ENCODE measurements around the gene RPS14.

Gene RPS14

GRCh38 chr5:150411245-150411979 is 38.1 kb downstream of the RPS14 start:
- Mint-ChIP-seq H3K4me1 (ENCODE audit: low read depth in 2 of 2) (peaks cover 39 to 42% of the 10 kb centered on the region in 2 donors), H3K36me3 (ENCODE audit: insufficient read depth) (peaks cover 74% of the 10 kb centered on the region), H3K4me3 (peak overlapping the region; percentile 98 to 100), H3K27me3 (no peaks in the 10 kb centered on the region), H3K9me3 (no peaks in the 10 kb centered on the region), H3K27ac (peak overlapping the region; percentile 100)
- DNase-seq (peak; percentile 62 to 72 (median 70)), ATAC-seq (replicated peaks) (peak; percentile 16)

DNA sequence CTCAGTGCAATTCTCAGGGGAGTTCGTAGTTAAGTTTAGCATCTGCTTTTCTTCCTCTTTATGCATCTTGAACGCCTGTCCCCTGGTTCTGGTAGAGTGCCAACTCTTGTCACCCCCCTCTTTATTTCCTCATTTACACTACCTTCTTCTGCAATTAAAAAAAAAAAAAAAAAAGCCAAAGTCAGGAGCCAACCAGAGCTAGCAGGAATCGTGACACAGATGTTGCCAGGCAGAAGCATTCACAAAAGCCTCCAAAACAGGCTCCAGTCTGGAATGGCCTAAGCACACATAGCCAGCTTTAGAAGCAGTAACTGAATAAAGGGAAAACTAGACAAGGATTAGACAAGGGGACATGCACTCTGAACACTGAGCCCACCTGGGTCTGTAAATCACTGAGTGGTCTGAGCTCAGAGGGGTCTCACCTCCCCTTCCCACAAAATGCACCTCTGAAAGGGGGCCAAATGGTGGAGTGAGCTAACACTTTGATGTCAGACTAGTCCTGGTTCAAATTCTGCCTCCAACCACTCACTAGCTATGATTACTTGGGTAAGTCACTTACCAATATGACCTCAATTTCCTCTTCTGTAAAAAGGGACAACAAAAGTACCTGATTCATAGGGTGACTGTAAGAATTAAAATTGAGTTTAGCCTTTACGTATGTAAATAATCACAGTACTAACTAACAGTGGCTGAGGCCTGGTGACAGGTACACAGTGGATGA is 38.9 kb downstream of the RPS14 start:
- ATAC-seq (replicated peaks) = peak; percentile 25
- peak; percentile 48 to 56 (median 50) for DNase-seq
- Mint-ChIP-seq H3K9me3 (no peaks in the 10 kb centered on the region), H3K27me3 (no peaks in the 10 kb centered on the region), H3K4me3 (peak overlapping the region; percentile 98 to 100), H3K4me1 (ENCODE audit: low read depth in 2 of 2) (peaks cover 44% of the 10 kb centered on the region in 2 donors), H3K27ac (peak overlapping the region; percentile 100), H3K36me3 (ENCODE audit: insufficient read depth) (peaks cover 81% of the 10 kb centered on the region)

DNA sequence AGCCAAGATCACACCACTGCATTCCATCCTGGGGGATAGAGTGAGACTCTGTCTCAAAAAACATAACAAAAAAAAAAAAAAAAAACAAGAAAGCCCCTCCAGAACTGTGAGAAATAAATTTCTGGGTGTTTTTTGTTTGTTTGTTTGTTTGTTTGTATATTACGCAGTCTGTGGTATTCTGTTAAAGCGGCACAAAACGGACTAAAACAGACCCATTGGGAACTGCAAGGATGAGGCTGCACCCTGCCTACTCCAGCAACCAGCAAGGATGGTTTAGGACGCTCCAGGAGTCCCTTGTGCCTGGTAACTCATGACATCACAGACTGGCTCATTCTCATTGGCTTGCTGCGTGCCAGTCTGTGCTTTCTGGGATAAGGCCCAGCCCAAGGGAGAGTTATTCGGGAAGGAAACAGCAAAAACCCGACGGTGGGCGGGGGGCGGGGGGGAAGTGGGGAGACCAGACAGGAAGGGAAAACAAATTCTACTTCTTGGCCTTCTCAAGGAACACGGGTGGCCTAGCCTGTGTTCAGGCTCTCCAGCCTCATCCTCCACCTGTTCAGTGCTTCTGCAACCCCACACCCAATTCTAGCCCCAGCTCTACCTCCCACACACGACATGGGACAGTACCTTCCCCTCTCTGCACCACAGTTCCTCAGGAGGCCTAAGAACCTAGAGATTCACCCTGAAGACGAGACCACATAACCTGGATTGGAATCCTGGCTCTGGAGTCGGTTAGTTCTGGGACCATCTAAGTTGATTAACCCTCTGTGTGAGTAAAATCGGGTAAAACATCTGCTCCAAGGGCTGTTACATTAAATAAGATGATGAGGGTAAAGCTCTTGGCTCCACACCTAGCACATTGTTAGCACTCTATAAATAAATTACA is 39.7 kb downstream of the RPS14 start:
- no peaks in the 10 kb centered on the region for H3K27me3 Mint-ChIP-seq
- H3K4me3 Mint-ChIP-seq = peak overlapping the region; percentile 98 to 100
- H3K27ac Mint-ChIP-seq = peak overlapping the region; percentile 100
- no peaks in the 10 kb centered on the region for H3K9me3 Mint-ChIP-seq
- peaks cover 44% of the 10 kb centered on the region in 2 donors for H3K4me1 Mint-ChIP-seq (ENCODE audit: low read depth in 2 of 2)
- DNase-seq (peak in 2 of 3 experiments; percentile 44 to 52), ATAC-seq (replicated peaks) (no peak)
- peaks cover 89% of the 10 kb centered on the region for H3K36me3 Mint-ChIP-seq (ENCODE audit: insufficient read depth)

DNA sequence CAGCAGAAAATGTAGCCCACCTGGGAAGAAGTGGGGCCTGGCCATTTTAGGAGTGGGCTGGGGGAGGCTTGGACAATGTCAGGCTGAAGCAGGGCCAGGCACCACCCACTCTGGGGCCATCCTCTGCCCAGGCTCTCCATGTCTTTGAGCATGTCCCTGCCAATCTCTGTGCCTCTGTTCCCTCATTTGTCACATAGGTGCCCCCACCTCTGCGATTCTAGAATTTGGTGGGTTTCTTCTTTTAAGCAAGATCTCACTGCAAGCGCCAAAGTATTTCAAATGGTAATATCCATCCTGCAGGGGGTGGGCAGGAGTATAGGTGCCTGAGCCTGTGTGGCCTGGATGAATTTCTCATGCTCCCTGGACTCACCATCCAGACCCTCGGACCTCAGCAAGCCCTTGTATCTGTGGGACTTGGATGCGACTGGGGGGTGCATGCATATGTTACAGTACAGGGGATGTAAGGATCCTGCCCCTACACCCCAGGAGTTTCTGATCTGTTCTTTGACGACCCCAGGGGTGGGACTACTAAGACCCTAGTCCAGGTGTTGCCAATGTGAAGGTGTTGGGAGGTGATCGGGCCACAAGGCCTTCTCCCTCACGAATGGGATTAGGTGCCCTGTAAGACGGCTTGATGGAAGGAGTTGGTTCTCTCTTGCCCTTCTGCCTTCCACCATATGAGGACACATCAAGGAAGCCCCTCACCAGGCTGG is 41.2 kb downstream of the RPS14 start:
- peak overlapping the region; percentile 98 to 100 for H3K4me3 Mint-ChIP-seq
- ATAC-seq (replicated peaks) = no peak

DNA sequence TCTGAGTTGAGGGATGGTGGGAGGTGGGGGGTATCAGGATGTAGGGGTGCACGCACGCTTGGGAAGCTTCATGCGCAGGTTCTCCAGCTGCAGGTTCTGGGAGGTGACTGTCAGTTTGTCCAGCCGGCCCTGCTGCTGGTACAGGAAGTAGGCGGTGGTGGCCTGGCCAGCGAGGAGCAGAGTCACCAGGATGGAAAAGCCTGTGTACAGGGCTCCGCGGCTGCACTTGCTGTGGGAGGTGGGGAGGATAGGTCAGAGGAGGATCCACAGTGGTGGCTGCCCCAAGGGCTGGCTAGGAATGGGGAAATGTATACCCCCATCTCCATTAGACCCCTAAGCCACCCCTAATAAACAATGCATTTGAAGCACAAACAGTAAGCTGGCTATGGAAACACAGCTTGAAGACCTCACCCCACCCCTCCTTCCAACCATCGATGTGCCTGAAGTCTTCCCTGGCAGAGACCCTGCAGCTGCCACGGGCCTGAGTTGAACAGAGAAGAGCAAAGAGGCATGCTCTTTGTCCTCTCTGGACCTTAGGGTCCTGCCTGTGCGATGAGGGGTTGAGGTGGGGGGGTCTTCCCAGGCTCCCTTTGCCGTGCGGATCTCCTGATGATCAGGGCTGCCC is 42.3 kb downstream of the RPS14 start:
- Mint-ChIP-seq H3K27me3 (no peaks in the 10 kb centered on the region), H3K27ac (peak overlapping the region; percentile 100), H3K36me3 (ENCODE audit: insufficient read depth) (peaks cover 100% of the 10 kb centered on the region), H3K4me1 (ENCODE audit: low read depth in 2 of 2) (peaks cover 33 to 36% of the 10 kb centered on the region in 2 donors), H3K4me3 (peak overlapping the region; percentile 98 to 100), H3K9me3 (no peaks in the 10 kb centered on the region)
- ATAC-seq (replicated peaks) (no peak), DNase-seq (no peak)

More for the DNA sequence above, 41.2 kb downstream of the RPS14 start:
- H3K27me3 Mint-ChIP-seq = no peaks in the 10 kb centered on the region
- peaks cover 40 to 42% of the 10 kb centered on the region in 2 donors for H3K4me1 Mint-ChIP-seq (ENCODE audit: low read depth in 2 of 2)
- peaks cover 99% of the 10 kb centered on the region for H3K36me3 Mint-ChIP-seq (ENCODE audit: insufficient read depth)
- H3K9me3 Mint-ChIP-seq = no peaks in the 10 kb centered on the region
- H3K27ac Mint-ChIP-seq = peak overlapping the region; percentile 100
- DNase-seq = no peak

- no peak for DNase-seq
- Mint-ChIP-seq H3K27me3 (no peaks in the 10 kb centered on the region), H3K4me1 (ENCODE audit: low read depth in 2 of 2) (peaks cover 35 to 38% of the 10 kb centered on the region in 2 donors), H3K36me3 (ENCODE audit: insufficient read depth) (peaks cover 100% of the 10 kb centered on the region), H3K27ac (peak overlapping the region; percentile 78 to 100), H3K9me3 (no peaks in the 10 kb centered on the region), H3K4me3 (peak overlapping the region in 1 of 2 donors; percentile 48)
- no peak for ATAC-seq (replicated peaks)
Measured at GRCh38 chr5:150406723-150407095, 42.8 kb downstream of the RPS14 start.

DNA sequence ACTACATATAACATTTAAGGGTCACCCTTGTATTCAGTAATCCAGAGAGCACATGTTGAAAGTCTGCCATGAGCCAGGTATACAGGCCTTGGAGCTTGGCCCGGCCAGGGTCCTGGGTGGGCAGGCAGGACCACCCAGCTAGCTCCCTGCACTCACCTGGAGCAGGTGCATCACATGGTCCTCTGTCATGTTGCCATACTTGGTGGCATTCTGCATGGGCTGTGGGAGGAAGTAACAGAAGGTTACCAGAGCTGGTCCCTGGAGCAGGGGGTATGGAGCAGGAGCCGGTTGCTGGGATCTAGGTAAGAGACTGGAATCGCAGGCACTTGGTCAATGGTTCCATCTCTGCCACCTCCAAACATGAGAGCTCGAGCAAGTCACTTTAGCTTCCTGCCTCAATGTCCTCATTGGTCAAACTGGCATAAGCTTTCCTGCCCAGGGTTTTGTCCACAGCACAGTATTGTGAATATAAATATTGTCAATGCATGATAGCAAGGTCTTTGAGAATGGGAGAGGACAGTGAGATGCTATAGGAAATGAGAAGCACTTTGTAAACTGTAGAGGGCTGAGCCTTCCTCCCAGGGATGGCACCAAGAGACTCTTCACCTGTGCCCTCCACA is 43.3 kb downstream of the RPS14 start:
- Mint-ChIP-seq H3K27ac (peak overlapping the region; percentile 78 to 100), H3K27me3 (no peaks in the 10 kb centered on the region), H3K9me3 (no peaks in the 10 kb centered on the region), H3K36me3 (ENCODE audit: insufficient read depth) (peaks cover 100% of the 10 kb centered on the region), H3K4me1 (ENCODE audit: low read depth in 2 of 2) (peaks cover 38 to 41% of the 10 kb centered on the region in 2 donors), H3K4me3 (peak overlapping the region in 1 of 2 donors; percentile 48)
- DNase-seq (no peak), ATAC-seq (replicated peaks) (no peak)

DNA sequence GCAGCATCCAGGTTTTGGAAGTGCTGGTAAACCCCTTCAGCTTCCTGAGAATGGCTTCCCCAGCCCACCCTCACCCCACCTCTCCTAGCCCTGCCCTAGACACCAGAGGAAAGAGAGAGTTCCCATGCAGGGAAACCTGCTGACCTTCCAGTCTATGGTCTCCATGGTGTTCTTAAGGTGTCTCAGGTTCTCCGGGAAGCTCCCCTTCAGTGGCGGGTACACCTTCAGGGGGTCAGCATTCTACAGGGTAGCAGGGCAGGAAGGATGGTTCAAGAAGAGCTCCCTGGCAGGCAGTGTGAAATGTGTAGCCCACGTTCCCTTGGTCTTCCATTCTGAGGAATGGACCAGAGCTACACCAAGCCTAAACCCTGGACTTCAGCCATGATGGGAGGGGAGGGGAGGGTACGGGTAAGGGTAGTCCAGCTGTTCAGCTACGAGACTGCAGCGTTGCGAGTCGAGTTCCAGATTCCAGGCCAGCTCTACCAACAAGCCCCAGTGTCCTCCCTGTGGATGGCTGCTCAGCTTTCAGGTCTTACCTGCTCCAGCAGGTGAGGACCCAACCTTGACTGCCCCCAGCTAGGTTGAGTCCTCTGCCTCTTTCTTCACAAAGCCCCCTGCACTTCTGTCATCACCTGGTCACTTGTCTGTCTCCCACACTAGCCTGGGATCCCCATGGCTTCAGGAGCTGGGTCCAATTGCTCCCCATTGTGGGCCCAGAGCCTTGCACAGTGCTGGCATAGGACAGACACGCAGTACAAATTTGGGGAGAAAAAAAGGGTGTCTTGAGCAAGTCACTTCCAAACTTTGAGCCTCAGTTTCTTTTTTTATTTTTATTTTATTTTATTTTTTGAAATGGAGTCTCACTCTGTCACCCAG is 44.4 kb downstream of the RPS14 start:
- peak overlapping the region in 1 of 2 donors; percentile 100 for H3K27ac Mint-ChIP-seq
- H3K27me3 Mint-ChIP-seq = no peaks in the 10 kb centered on the region
- no peak overlapping the region for H3K4me3 Mint-ChIP-seq
- ATAC-seq (replicated peaks) = no peak
- H3K36me3 Mint-ChIP-seq (ENCODE audit: insufficient read depth) = peaks cover 100% of the 10 kb centered on the region
- peaks cover 33% of the 10 kb centered on the region in 2 donors for H3K4me1 Mint-ChIP-seq (ENCODE audit: low read depth in 2 of 2)
- H3K9me3 Mint-ChIP-seq = no peaks in the 10 kb centered on the region
- DNase-seq = no peak

GRCh38 chr5:150404535-150404934 is 45.0 kb downstream of the RPS14 start:
- no peaks in the 10 kb centered on the region for H3K27me3 Mint-ChIP-seq
- no peak overlapping the region for H3K4me3 Mint-ChIP-seq
- no peaks in the 10 kb centered on the region for H3K9me3 Mint-ChIP-seq
- H3K4me1 Mint-ChIP-seq (ENCODE audit: low read depth in 2 of 2) = peaks cover 27% of the 10 kb centered on the region in 2 donors
- DNase-seq = no peak
- ATAC-seq (replicated peaks) = no peak
- peaks cover 100% of the 10 kb centered on the region for H3K36me3 Mint-ChIP-seq (ENCODE audit: insufficient read depth)
- peak overlapping the region in 1 of 2 donors; percentile 38 for H3K27ac Mint-ChIP-seq

DNA sequence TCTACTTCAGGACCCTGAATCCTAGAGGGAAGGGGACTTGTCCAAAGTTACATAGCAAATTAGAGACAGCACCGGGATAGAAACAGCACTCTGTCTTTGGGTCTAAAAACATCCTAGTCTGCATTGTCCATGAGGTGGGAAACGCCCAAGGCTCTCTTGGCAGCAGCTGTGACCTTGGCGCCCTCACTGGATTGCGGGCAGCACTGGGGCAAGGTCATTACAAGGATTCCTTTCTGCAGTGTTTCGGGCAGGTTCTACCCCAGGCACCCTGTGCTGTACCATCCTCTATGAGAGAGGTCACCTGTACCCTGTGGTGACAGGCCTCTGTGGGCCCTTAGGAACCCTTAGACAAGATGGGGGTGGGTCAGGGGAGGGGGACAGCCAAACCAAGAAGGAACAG is 45.4 kb downstream of the RPS14 start:
- no peak for ATAC-seq (replicated peaks)
- Mint-ChIP-seq H3K4me3 (no peak overlapping the region), H3K27ac (peak overlapping the region in 1 of 2 donors; percentile 38), H3K36me3 (ENCODE audit: insufficient read depth) (peaks cover 100% of the 10 kb centered on the region), H3K27me3 (no peaks in the 10 kb centered on the region), H3K9me3 (no peaks in the 10 kb centered on the region), H3K4me1 (ENCODE audit: low read depth in 2 of 2) (peaks cover 26 to 27% of the 10 kb centered on the region in 2 donors)
- DNase-seq = no peak

DNA sequence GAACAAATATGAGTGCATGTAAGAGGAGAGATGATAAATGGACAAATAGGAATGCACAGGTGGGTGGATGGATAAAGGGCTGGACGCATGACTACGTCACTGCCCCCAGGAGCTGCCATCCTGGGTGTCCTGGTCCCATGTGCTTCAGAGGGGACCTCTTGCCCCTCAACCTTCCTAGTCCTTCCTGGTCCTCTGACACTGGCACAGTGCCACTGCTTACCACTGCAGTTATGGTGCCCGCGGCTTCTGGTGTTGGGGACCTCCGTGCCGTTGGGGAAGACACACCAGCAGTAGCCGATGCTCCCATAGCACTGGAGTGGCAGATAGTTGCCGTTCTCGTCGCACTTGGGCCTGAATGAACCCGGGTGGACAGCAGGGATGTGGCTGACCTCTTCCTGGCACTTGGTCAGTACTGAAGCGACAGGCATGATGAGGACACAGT is 46.6 kb downstream of the RPS14 start:
- H3K36me3 Mint-ChIP-seq (ENCODE audit: insufficient read depth) = peaks cover 100% of the 10 kb centered on the region
- no peak overlapping the region for H3K4me3 Mint-ChIP-seq
- H3K27me3 Mint-ChIP-seq = no peaks in the 10 kb centered on the region
- H3K4me1 Mint-ChIP-seq (ENCODE audit: low read depth in 2 of 2) = peaks cover 26 to 27% of the 10 kb centered on the region in 2 donors
- no peak for ATAC-seq (replicated peaks)
- no peaks in the 10 kb centered on the region for H3K9me3 Mint-ChIP-seq
- H3K27ac Mint-ChIP-seq = peak overlapping the region; percentile 38 to 74
- DNase-seq = no peak
